ENCODE results near the gene RHPN2.
"Not testable (repeated sequence)": the region's sequence is repeated elsewhere in the genome, so short reads cannot be mapped to it uniquely, and the experiment has no call there.

Gene RHPN2

GRCh38 chr19:32966750-32967149 lies 97.9 kb downstream of the RHPN2 start:
- intact Hi-C loops (cut with DNase I; ENCODE audit: low total_unique reads) = no loop called here
- TF ChIP-seq CTCF (IDR thresholded peaks at IDR 0.05) = no peak
- H3K4me1 ChIP-seq = peaks cover 0 to 26% (median 14%) of the 10 kb centered on the region in 4 donors
- no peak for DNase-seq
- peaks cover 26 to 61% (median 38%) of the 10 kb centered on the region in 3 donors for H3K36me3 ChIP-seq
- H3K4me3 ChIP-seq = no peak overlapping the region
- no peak overlapping the region for H3K27ac ChIP-seq
- no peaks in the 10 kb centered on the region for H3K9me3 ChIP-seq
- H3K27me3 ChIP-seq = no peaks in the 10 kb centered on the region

GRCh38 chr19:32945260-32945659 lies 119.4 kb downstream of the RHPN2 start:
- intact Hi-C loops (cut with DNase I; ENCODE audit: low total_unique reads) = no loop called here
- Histone ChIP-seq H3K27me3 (no peaks in the 10 kb centered on the region), H3K4me3 (no peak overlapping the region), H3K9me3 (no peaks in the 10 kb centered on the region), H3K36me3 (peaks cover 68 to 97% (median 86%) of the 10 kb centered on the region in 3 donors), H3K27ac (no peak overlapping the region), H3K4me1 (no peaks in the 10 kb centered on the region)
- no peak for DNase-seq
- TF ChIP-seq CTCF (IDR thresholded peaks at IDR 0.05) = no peak

- H3K9me3 ChIP-seq; H3K27me3 ChIP-seq; DNase-seq; intact Hi-C loops (cut with DNase I; ENCODE audit: low total_unique reads); H3K27ac ChIP-seq; H3K4me1 ChIP-seq; H3K4me3 ChIP-seq: not testable (repeated sequence)
- peaks cover 60 to 98% (median 77%) of the 10 kb centered on the region in 3 donors for H3K36me3 ChIP-seq
Observed at GRCh38 chr19:32941273-32941672, 123.4 kb downstream of the RHPN2 start.

- no peak for TF ChIP-seq CTCF (IDR thresholded peaks at IDR 0.05)
- DNase-seq = no peak
- no peaks in the 10 kb centered on the region for H3K27me3 ChIP-seq
- H3K36me3 ChIP-seq = peaks cover 51 to 83% (median 76%) of the 10 kb centered on the region in 3 donors
- H3K4me1 ChIP-seq = no peaks in the 10 kb centered on the region
- intact Hi-C loops (cut with DNase I; ENCODE audit: low total_unique reads) = no loop called here
- H3K4me3 ChIP-seq = no peak overlapping the region
- no peaks in the 10 kb centered on the region for H3K9me3 ChIP-seq
- no peak overlapping the region for H3K27ac ChIP-seq
Observed at GRCh38 chr19:32936065-32936464, 128.6 kb downstream of the RHPN2 start.

- Histone ChIP-seq H3K27me3 (no peaks in the 10 kb centered on the region), H3K36me3 (peaks cover 52 to 83% (median 81%) of the 10 kb centered on the region in 3 donors)
- intact Hi-C loops (cut with DNase I; ENCODE audit: low total_unique reads) = no loop called here
Observed at GRCh38 chr19:32935629-32936028, 129.1 kb downstream of the RHPN2 start.

GRCh38 chr19:32933571-32933970 lies 131.1 kb downstream of the RHPN2 start:
- no peaks in the 10 kb centered on the region for H3K4me1 ChIP-seq
- H3K36me3 ChIP-seq = peaks cover 71 to 94% (median 84%) of the 10 kb centered on the region in 3 donors
- no peak for TF ChIP-seq CTCF (IDR thresholded peaks at IDR 0.05)
- peaks cover 0 to 2% (median 2%) of the 10 kb centered on the region in 3 donors for H3K9me3 ChIP-seq
- DNase-seq = no peak
- H3K27ac ChIP-seq = no peak overlapping the region
- no peaks in the 10 kb centered on the region for H3K27me3 ChIP-seq
- no peak overlapping the region for H3K4me3 ChIP-seq
- intact Hi-C loops (cut with DNase I; ENCODE audit: low total_unique reads) = no loop called here

More at GRCh38 chr19:32935629-32936028, 129.1 kb downstream of the RHPN2 start:
- Histone ChIP-seq H3K27ac (no peak overlapping the region), H3K4me1 (no peaks in the 10 kb centered on the region), H3K9me3 (no peaks in the 10 kb centered on the region), H3K4me3 (no peak overlapping the region)
- TF ChIP-seq CTCF (IDR thresholded peaks at IDR 0.05) = no peak
- no peak for DNase-seq

Measured in tibial artery (tissue), 4 donors.